HepG2 (cell line): ENCODE results near the gene FIZ1. TPM values are rescaled to one million over a fixed set of nuclear protein-coding genes. Genes with fewer than 3 reads are reported as not detected.

Source experiments
- CCAR2 ChIP-seq: fragments of 200-400 bp; formaldehyde crosslinking; optimal IDR thresholded peaks from 2 replicates; pipeline ENCODE3; 2018; ENCODE audit warnings: low read depth, mild to moderate bottlenecking, low read length, moderate library complexity
- CHD2 ChIP-seq: IDR thresholded peaks from 2 replicates; pipeline ENCODE4 v1.6.1; 2011; ENCODE audit warnings: low read depth, low read length, improper control_type of control experiment
- EED ChIP-seq: sonication (generic); formaldehyde crosslinking; IDR thresholded peaks from 2 replicates; pipeline ENCODE4 v1.5.0; 2020; ENCODE audit warnings: mild to moderate bottlenecking, missing genetic modification reagents
- HIVEP1 ChIP-seq: sonication (generic); formaldehyde crosslinking; IDR thresholded peaks from 2 replicates; pipeline ENCODE4 v1.4.0; 2020; ENCODE audit warnings: mild to moderate bottlenecking, missing genetic modification reagents
- HNRNPLL ChIP-seq: fragments of 200-400 bp; formaldehyde crosslinking; IDR thresholded peaks from 2 replicates; pipeline ENCODE4 v1.6.1; 2017; ENCODE audit warnings: mild to moderate bottlenecking, low read depth, low read length; ENCODE audit not compliant: poor library complexity, severe bottlenecking
- HOXA5 ChIP-seq: sonication (generic); formaldehyde crosslinking; IDR thresholded peaks from 2 replicates; pipeline ENCODE4 v1.4.0; 2020; ENCODE audit warnings: missing genetic modification reagents
- IRF1 ChIP-seq: sonication (generic); formaldehyde crosslinking; IDR thresholded peaks from 2 replicates; pipeline ENCODE4 v1.4.0; 2020; ENCODE audit warnings: low read depth, mild to moderate bottlenecking, missing genetic modification reagents
- JARID2 ChIP-seq: sonication (generic); formaldehyde crosslinking; IDR thresholded peaks from 2 replicates; pipeline ENCODE4 v1.8.1; 2023; ENCODE audit warnings: missing genetic modification reagents, inconsistent platforms; ENCODE audit not compliant: insufficient replicate concordance
- JUNB ChIP-seq: sonication (generic); formaldehyde crosslinking; IDR thresholded peaks from 2 replicates; pipeline ENCODE4 v1.8.0; 2022; ENCODE audit warnings: missing genetic modification reagents, mild to moderate bottlenecking, borderline replicate concordance
- KDM5A ChIP-seq: fragments of 200-600 bp; sonication (generic); IDR thresholded peaks from 2 replicates; pipeline ENCODE4 v1.7.0; 2018; ENCODE audit warnings: antibody characterized with exemption, mild to moderate bottlenecking, low read length, borderline replicate concordance
- MEF2D ChIP-seq: sonication (generic); formaldehyde crosslinking; IDR thresholded peaks from 2 replicates; pipeline ENCODE4 v1.5.1; 2020; ENCODE audit warnings: mild to moderate bottlenecking, missing genetic modification reagents
- MNT ChIP-seq: fragments of 450-650 bp; IDR thresholded peaks from 2 replicates; pipeline ENCODE4 v1.6.1; 2016
- MZF1 ChIP-seq: sonication (generic); formaldehyde crosslinking; IDR thresholded peaks from 2 replicates; pipeline ENCODE4 v1.8.1; 2023; ENCODE audit warnings: mild to moderate bottlenecking, missing genetic modification reagents, borderline replicate concordance
- NFAT5 ChIP-seq: sonication (generic); formaldehyde crosslinking; IDR thresholded peaks from 2 replicates; pipeline ENCODE4 v1.4.0; 2020; ENCODE audit warnings: missing genetic modification reagents
- RBFOX2 ChIP-seq: fragments of 200-400 bp; formaldehyde crosslinking; IDR thresholded peaks from 2 replicates; pipeline ENCODE4 v1.6.1; 2017; ENCODE audit warnings: low read depth, mild to moderate bottlenecking, low read length
- SMARCE1 ChIP-seq: fragments of 450-650 bp; IDR thresholded peaks from 2 replicates; pipeline ENCODE4 v1.6.1; 2017; ENCODE audit warnings: borderline replicate concordance
- ZBTB3 ChIP-seq: sonication (generic); formaldehyde crosslinking; IDR thresholded peaks from 2 replicates; pipeline ENCODE4 v1.4.0; 2020; ENCODE audit warnings: low read depth, mild to moderate bottlenecking, moderate library complexity, missing genetic modification reagents, borderline replicate concordance
- ZFP41 ChIP-seq: sonication (generic); formaldehyde crosslinking; IDR thresholded peaks from 2 replicates; pipeline ENCODE4 v1.4.0; 2020; ENCODE audit warnings: mild to moderate bottlenecking, missing genetic modification reagents, borderline replicate concordance
- ZNF383 ChIP-seq: sonication (generic); formaldehyde crosslinking; IDR thresholded peaks from 2 replicates; pipeline ENCODE4 v1.4.0; 2020; ENCODE audit warnings: missing genetic modification reagents, mild to moderate bottlenecking, borderline replicate concordance
- ZNF710 ChIP-seq: sonication (generic); formaldehyde crosslinking; IDR thresholded peaks from 2 replicates; pipeline ENCODE4 v1.5.0; 2020; ENCODE audit warnings: mild to moderate bottlenecking, missing genetic modification reagents, borderline replicate concordance
- ZNF746 ChIP-seq: sonication (generic); formaldehyde crosslinking; IDR thresholded peaks from 2 replicates; pipeline ENCODE4 v1.8.0; 2022; ENCODE audit warnings: mild to moderate bottlenecking, missing genetic modification reagents
- polyA plus RNA-seq, 8 experiments: library from polyadenylated mRNA; depleted of rRNA in 3 of 8; stranded (reverse) in 7 of 8; unstranded in 1 of 8; fragments of >200 nt; fragmentation: Illumina TruSeq in 4 of 8; extraction: Trizol in 4 of 8; gene quantifications; 2 replicates each; pipeline versions ENCODE4 v1.2.1 to v1.2.3, GENCODE V29; 2011 to 2016; ENCODE audit warnings: low read depth in 4 of 8, missing spikeins in 1 of 8, mixed read lengths in 1 of 8; ENCODE audit not compliant: insufficient read depth in 1 of 8
- total RNA-seq, 5 experiments: library from RNA; depleted of rRNA; stranded (reverse); fragments of >200 nt; fragmentation: Illumina TruSeq; extraction: Trizol; gene quantifications; 2 replicates each; pipeline ENCODE4 v1.2.3, GENCODE V29; 2016; ENCODE audit warnings: low read depth in 1 of 5

Gene FIZ1
- total and polyA plus RNA-seq, 2 of the 13 experiments (the other 11 are each of a cell fraction or from before 2014, with no cell fraction given) = 3.6 to 5.9 TPM

- TF ChIP-seq ZNF746 (CRISPR knock-in tag) = peak; percentile 52; the same call in 1 of the 2 replicates
- TF ChIP-seq SMARCE1 = no peak
- peak; percentile 73 for TF ChIP-seq JUNB (CRISPR knock-in tag)
- no peak for TF ChIP-seq KDM5A
- no peak for TF ChIP-seq NFAT5 (CRISPR knock-in tag)
- TF ChIP-seq EED = no peak
- TF ChIP-seq CHD2 = no peak
- TF ChIP-seq HIVEP1 (CRISPR knock-in tag) = no peak
- no peak for TF ChIP-seq ZBTB3 (CRISPR knock-in tag)
- no peak for TF ChIP-seq HOXA5 (CRISPR knock-in tag)
- no peak for TF ChIP-seq HNRNPLL
- TF ChIP-seq ZNF710 (CRISPR knock-in tag) = no peak
- TF ChIP-seq ZFP41 (CRISPR knock-in tag) = no peak
- TF ChIP-seq CCAR2 = no peak
- TF ChIP-seq MZF1 = no peak
- TF ChIP-seq RBFOX2 = peak; percentile 50
- TF ChIP-seq MNT = no peak
- no peak for TF ChIP-seq MEF2D (CRISPR knock-in tag)
- no peak for TF ChIP-seq JARID2 (CRISPR knock-in tag)
- TF ChIP-seq IRF1 (CRISPR knock-in tag) = no peak
- no peak for TF ChIP-seq ZNF383 (CRISPR knock-in tag)
These were observed 54.4 kb downstream of the FIZ1 start (continued) for GRCh38 chr19:55544776-55545439.
